CD4-positive, alpha-beta T cell treated with Interleukin-6 at 100 ng/mL for 8 hours (primary cell): ENCODE measurements around the gene PRSS57.

Experiments
- DNase-seq: peaks from one replicate; pipeline ENCODE4 v3.0.0-alpha.2; 2020; ENCODE audit warnings: mixed read lengths, low spot score

PRSS57 gene

GRCh38 chr19:652467-653389 is 42.5 kb downstream of the PRSS57 start:
- DNase-seq, result no peak

GRCh38 chr19:651991-652390 is 43.3 kb downstream of the PRSS57 start:
- DNase-seq, result no peak

GRCh38 chr19:651114-651818 is 44.0 kb downstream of the PRSS57 start:
- DNase-seq, result no peak

- no peak for DNase-seq
Measured at GRCh38 chr19:650121-650520, 45.1 kb downstream of the PRSS57 start.

GRCh38 chr19:648904-649801 is 46.1 kb downstream of the PRSS57 start:
- DNase-seq, result no peak

- DNase-seq, result no peak
Measured at GRCh38 chr19:648305-648704, 46.9 kb downstream of the PRSS57 start.

- no peak for DNase-seq
Measured at GRCh38 chr19:647566-648284, 47.5 kb downstream of the PRSS57 start.

- DNase-seq, result no peak
Measured at GRCh38 chr19:646779-647565, 48.3 kb downstream of the PRSS57 start.

GRCh38 chr19:645912-646778 is 49.1 kb downstream of the PRSS57 start:
- no peak for DNase-seq

- DNase-seq, result no peak
Measured at GRCh38 chr19:644789-645188, 50.5 kb downstream of the PRSS57 start.

GRCh38 chr19:644363-644762 is 50.9 kb downstream of the PRSS57 start:
- DNase-seq, result no peak

- no peak for DNase-seq
Measured at GRCh38 chr19:643736-644135, 51.5 kb downstream of the PRSS57 start.

GRCh38 chr19:642767-643727 is 52.2 kb downstream of the PRSS57 start:
- no peak for DNase-seq

- no peak for DNase-seq
Measured at GRCh38 chr19:641702-642101, 53.5 kb downstream of the PRSS57 start.

GRCh38 chr19:640606-641189 is 54.6 kb downstream of the PRSS57 start:
- no peak for DNase-seq

GRCh38 chr19:640161-640558 is 55.1 kb downstream of the PRSS57 start:
- DNase-seq, result no peak

- peak; percentile 96 for DNase-seq
Measured at GRCh38 chr19:639253-640160, 55.7 kb downstream of the PRSS57 start, which contains the start of gene FGF22. TSS of gene FGF22 (plus strand) at chr19:639879. CDS start at chr19:639926, 47 bp downstream.
